IMR-90 (cell line): ENCODE data around the gene ZW10. TPM values are rescaled to one million over a fixed set of nuclear protein-coding genes. Genes with fewer than 3 reads are reported as not detected.
A peak's percentile ranks its signal among the peaks of the same experiment; 100 is the strongest.

Source experiments
- ATAC-seq: fragments of 200-7000 bp; cut with Tn5 transposase; 2 replicates; pipeline ENCODE4 v1.9.1; 2020; ENCODE audit warnings: low read depth, mild to moderate bottlenecking, moderate library complexity
- BruUV-seq: library from RNA; stranded (reverse); fragments of 400-500 nt; replicated peaks from 2 replicates; lab custom pipeline; 2021; lab: Mats Ljungman, UMichigan
- CTCF ChIA-PET: fragments of 300-600 bp; formaldehyde crosslinking; extraction: SDS; loops from one replicate; lab custom pipeline; 2021; ENCODE audit warnings: antibody characterized with exemption; lab: Yijun Ruan, JAX
- POLR2A ChIA-PET: fragments of 300-600 bp; sonication (Branson Sonifier 250); formaldehyde crosslinking; loops from one replicate; lab custom pipeline; 2022; ENCODE audit warnings: antibody characterized with exemption; ENCODE audit not compliant: unreplicated experiment; lab: Charles Lee
- DNase-seq: peaks from one replicate; pipeline ENCODE4 v3.0.0; 2013
- H2AFZ ChIP-seq: replicated peaks from 2 replicates; pipeline ENCODE3; 2013; ENCODE audit warnings: low read length, mild to moderate bottlenecking; ENCODE audit not compliant: poor library complexity
- H2AK5ac ChIP-seq: 2 replicates; pipeline ENCODE4 v1.6.1; 2013; ENCODE audit warnings: low read depth, low read length, inconsistent platforms
- H2AK9ac ChIP-seq: replicated peaks from 2 replicates; pipeline ENCODE3; 2013; ENCODE audit warnings: mild to moderate bottlenecking, low read depth, low read length, moderate library complexity; ENCODE audit not compliant: poor library complexity
- H2BK120ac ChIP-seq: 2 replicates; pipeline ENCODE4 v1.6.1; 2013; ENCODE audit warnings: low read depth, low read length, inconsistent platforms
- H2BK15ac ChIP-seq: 3 replicates; pipeline ENCODE4 v1.6.1; 2013; ENCODE audit warnings: low read depth, low read length, inconsistent platforms
- H2BK20ac ChIP-seq: 2 replicates; pipeline ENCODE4 v1.6.1; 2013; ENCODE audit warnings: low read depth, mild to moderate bottlenecking, inconsistent platforms, low read length, moderate library complexity
- H2BK5ac ChIP-seq: 2 replicates; pipeline ENCODE4 v1.6.1; 2013; ENCODE audit warnings: mild to moderate bottlenecking, low read depth, low read length, inconsistent platforms; ENCODE audit not compliant: poor library complexity, severe bottlenecking
- H3K14ac ChIP-seq: replicated peaks from 2 replicates; pipeline ENCODE4 v1.6.1; 2013; ENCODE audit warnings: low read depth, low read length, inconsistent platforms
- H3K18ac ChIP-seq: 2 replicates; pipeline ENCODE4 v1.6.1; 2013; ENCODE audit warnings: low read depth, low read length, control low read depth
- H3K23ac ChIP-seq: 2 replicates; pipeline ENCODE4 v1.6.1; 2013; ENCODE audit warnings: low read depth, low read length, inconsistent platforms
- H3K27ac ChIP-seq: 2 replicates; pipeline ENCODE4 v1.5.1; 2013; ENCODE audit warnings: mild to moderate bottlenecking, control low read depth, low read length; ENCODE audit not compliant: insufficient read depth
- H3K27me3 ChIP-seq: 2 replicates; pipeline ENCODE4 v1.6.1; 2013; ENCODE audit warnings: low read length; ENCODE audit not compliant: control insufficient read depth, insufficient read depth
- H3K36me3 ChIP-seq: 2 replicates; pipeline ENCODE4 v1.6.1; 2013; ENCODE audit warnings: low read length, mixed read lengths; ENCODE audit not compliant: control insufficient read depth, insufficient read depth
- H3K4ac ChIP-seq: 2 replicates; pipeline ENCODE4 v1.6.1; 2013; ENCODE audit warnings: low read depth, low read length, inconsistent platforms
- H3K4me1 ChIP-seq: 2 replicates; pipeline ENCODE4 v1.6.1; 2013; ENCODE audit warnings: low read length, mixed read lengths; ENCODE audit not compliant: control insufficient read depth, insufficient read depth
- H3K4me2 ChIP-seq: 2 replicates; pipeline ENCODE4 v1.6.1; 2013; ENCODE audit warnings: low read depth, mild to moderate bottlenecking, control low read depth, low read length, moderate library complexity
- H3K4me3 ChIP-seq: 2 replicates; pipeline ENCODE4 v1.5.1; 2013; ENCODE audit warnings: low read depth, mild to moderate bottlenecking, control low read depth, low read length, moderate library complexity; ENCODE audit not compliant: insufficient read depth
- H3K56ac ChIP-seq: 2 replicates; pipeline ENCODE4 v1.6.1; 2013; ENCODE audit warnings: low read length, inconsistent platforms; ENCODE audit not compliant: insufficient read depth; ENCODE audit errors: extremely low read depth
- H3K79me1 ChIP-seq, 2 experiments: 2 replicates each; pipeline ENCODE4 v1.6.1; 2013; ENCODE audit warnings: low read length in 2 of 2, inconsistent platforms in 1 of 2, low read depth in 1 of 2
- H3K9ac ChIP-seq: 2 replicates; pipeline ENCODE4 v1.6.1; 2013; ENCODE audit warnings: low read depth, low read length, control low read depth
- H3K9me1 ChIP-seq: 2 replicates; pipeline ENCODE4 v1.6.1; 2013; ENCODE audit warnings: low read length, inconsistent platforms; ENCODE audit not compliant: insufficient read depth
- H3K9me3 ChIP-seq: 2 replicates; pipeline ENCODE4 v1.6.1; 2013; ENCODE audit warnings: low read length; ENCODE audit not compliant: control insufficient read depth, insufficient read depth
- H4K20me1 ChIP-seq: 2 replicates; pipeline ENCODE4 v1.6.1; 2013; ENCODE audit warnings: low read length, inconsistent platforms; ENCODE audit not compliant: insufficient read depth
- H4K5ac ChIP-seq: 2 replicates; pipeline ENCODE4 v1.6.1; 2013; ENCODE audit warnings: mild to moderate bottlenecking, low read depth, low read length, control low read depth
- H4K8ac ChIP-seq, 2 experiments: 2 replicates each; pipeline ENCODE4 v1.6.1; 2013; ENCODE audit warnings: low read depth in 2 of 2, low read length in 2 of 2, control low read depth in 1 of 2, inconsistent platforms in 1 of 2
- H4K91ac ChIP-seq: 2 replicates; pipeline ENCODE4 v1.6.1; 2013; ENCODE audit warnings: low read depth, low read length, inconsistent platforms; ENCODE audit not compliant: insufficient read depth
- MAFK ChIP-seq: IDR thresholded peaks from 2 replicates; pipeline ENCODE4 v1.6.1; 2012; ENCODE audit warnings: low read depth, low read length, improper control_type of control experiment
- MAZ ChIP-seq: IDR thresholded peaks from 2 replicates; pipeline ENCODE4 v1.6.1; 2012; ENCODE audit warnings: low read depth, mild to moderate bottlenecking, low read length, improper control_type of control experiment, moderate library complexity, borderline replicate concordance
- WGBS, 2 experiments: methylation state at CpG; one replicate each; pipeline versions ENCODE4 v1.1.5 to v1.1.7; 2013; ENCODE audit warnings: missing lambda C conversion rate in 2 of 2; ENCODE audit not compliant: insufficient read length in 1 of 2; ENCODE audit errors: extremely low coverage in 2 of 2; 5-methylcytosine and 5-hydroxymethylcytosine counted together
- dilution Hi-C: fragments of 300-500 bp; cut with HindIII; formaldehyde crosslinking; loops from one replicate; pipeline ENCODE4 v1.14.3; 2018; ENCODE audit warnings: low sequenced_read_pairs; ENCODE audit not compliant: unreplicated experiment
- in situ Hi-C: fragments of 300-500 bp; cut with MboI; formaldehyde crosslinking; loops from 3 replicates; pipeline ENCODE4 v1.14.3; 2019; ENCODE audit warnings: low sequenced_read_pairs, inconsistent platforms, mixed read lengths
- intact Hi-C: fragments of 100-400 bp; cut with micrococcal nuclease; formaldehyde crosslinking; loops from 2 replicates; pipeline ENCODE4 v1.10.0; 2022
- polyA plus RNA-seq, 3 experiments: library from polyadenylated mRNA; depleted of rRNA; stranded (reverse); fragments of >200 nt; gene quantifications; 2 replicates each; pipeline ENCODE4 v1.2.3, GENCODE V29; 2012; ENCODE audit warnings: low replicate concordance in 1 of 3
- total RNA-seq: library from RNA; depleted of rRNA; stranded (reverse); fragments of >200 nt; gene quantifications from 2 replicates; pipeline ENCODE4 v1.2.3, GENCODE V29; 2012

The ZW10 gene
- total and polyA plus RNA-seq, 2 of the 4 experiments (the other 2 are of a cell fraction), result 10.3 to 30.6 TPM

DNA sequence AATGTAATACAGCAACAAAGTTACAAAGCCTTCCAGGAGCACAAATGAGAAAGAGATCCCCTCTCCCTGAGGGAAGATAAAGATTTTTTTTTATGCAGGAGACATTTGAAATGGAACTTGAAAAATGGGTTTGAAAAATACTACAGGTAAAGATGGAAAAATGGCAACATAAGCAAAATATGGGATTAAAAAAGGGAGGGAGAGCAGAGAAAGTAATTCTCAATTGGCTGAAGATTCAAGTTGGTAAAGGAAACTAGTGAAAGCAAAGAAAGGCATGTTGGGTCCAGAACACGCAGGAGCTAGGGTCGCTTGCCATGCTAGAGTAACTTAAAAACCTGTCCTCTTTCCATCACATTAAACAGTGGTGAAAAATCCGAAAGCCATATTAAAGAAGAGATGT is 1.5 kb downstream of the ZW10 start:
- dilution Hi-C loops (no loop called here), intact Hi-C loops (no loop called here), in situ Hi-C loops (no loop called here)
- CTCF ChIA-PET, result no interaction called here
- Histone ChIP-seq H3K56ac (no peak overlapping the region), H2AK9ac (no peak overlapping the region), H3K36me3 (peaks cover 1% of the 10 kb centered on the region), H2AFZ (no peak overlapping the region), H2BK120ac (no peak overlapping the region), H2BK15ac (no peak overlapping the region), H3K23ac (no peak overlapping the region), H3K18ac (no peak overlapping the region), H4K20me1 (no peaks in the 10 kb centered on the region), H2AK5ac (no peak overlapping the region), H3K14ac (no peak overlapping the region), H3K4ac (no peak overlapping the region), H3K4me3 (no peak overlapping the region), H4K5ac (no peak overlapping the region), H2BK20ac (no peak overlapping the region), H3K27me3 (peaks cover 3% of the 10 kb centered on the region), H3K4me2 (no peak overlapping the region), H4K8ac (no peak overlapping the region), H3K9me1 (no peaks in the 10 kb centered on the region), H3K79me1 (peaks cover 13 to 26% of the 10 kb centered on the region in 2 experiments), H3K9me3 (no peaks in the 10 kb centered on the region), H3K9ac (no peak overlapping the region), H3K4me1 (0 out of 2 replicates have a peak, but pooled peaks cover 2% of the 10 kb centered on the region), H4K91ac (no peak overlapping the region), H2BK5ac (no peak overlapping the region), H3K27ac (no peak overlapping the region)
- POLR2A ChIA-PET, result no interaction called here
- TF ChIP-seq MAZ (no peak), MAFK (0 out of 2 replicates have a peak, but pooled peaks have one; percentile 4)
- no TSS peak for BruUV-seq
- no CpG with 5 or more reads among the region's 3 CpGs for WGBS, 2 experiments
- no peak for DNase-seq
- no peak for ATAC-seq
